GM10248 (cell line): ENCODE data around the gene CLINT1.
"Not testable (repeated sequence)": the region's sequence is repeated elsewhere in the genome, so short reads cannot be mapped to it uniquely, and the experiment has no call there.

ENCODE experiments used
- CTCF ChIA-PET: fragments of 300-600 bp; sonication (Branson Sonifier 250); formaldehyde crosslinking; extraction: SDS; loops from one replicate; lab custom pipeline; 2021; ENCODE audit warnings: antibody characterized with exemption; lab: Yijun Ruan, JAX
- POLR2A ChIA-PET: fragments of 350-650 bp; sonication (Branson Sonifier 250); formaldehyde crosslinking; extraction: SDS; loops from one replicate; lab custom pipeline; 2020; ENCODE audit warnings: antibody characterized with exemption; lab: Yijun Ruan, JAX
- DNase-seq: peaks from one replicate; pipeline ENCODE4 v3.0.0; 2012; ENCODE audit errors: extremely low spot score
- TF ChIP-seq, protein P1 (sequence below): IDR thresholded peaks from 2 replicates; pipeline ENCODE4 v1.5.1; 2012; ENCODE audit warnings: mild to moderate bottlenecking, low read depth; ENCODE audit errors: extremely low read depth, missing control alignments, control extremely low read depth

The CLINT1 gene

GRCh38 chr5:157855404-157855994 lies 3.4 kb downstream of the CLINT1 start:
- ChIA-PET CTCF (interaction anchor here (0.9 to 2.8 kb wide), 12 partner anchors 9 to 94 kb away, joined by 3 to 17 read pairs (median 5); no protein-coding TSS in a partner anchor), POLR2A (no interaction called here)
- no peak for DNase-seq
- TF ChIP-seq, protein P1, sequence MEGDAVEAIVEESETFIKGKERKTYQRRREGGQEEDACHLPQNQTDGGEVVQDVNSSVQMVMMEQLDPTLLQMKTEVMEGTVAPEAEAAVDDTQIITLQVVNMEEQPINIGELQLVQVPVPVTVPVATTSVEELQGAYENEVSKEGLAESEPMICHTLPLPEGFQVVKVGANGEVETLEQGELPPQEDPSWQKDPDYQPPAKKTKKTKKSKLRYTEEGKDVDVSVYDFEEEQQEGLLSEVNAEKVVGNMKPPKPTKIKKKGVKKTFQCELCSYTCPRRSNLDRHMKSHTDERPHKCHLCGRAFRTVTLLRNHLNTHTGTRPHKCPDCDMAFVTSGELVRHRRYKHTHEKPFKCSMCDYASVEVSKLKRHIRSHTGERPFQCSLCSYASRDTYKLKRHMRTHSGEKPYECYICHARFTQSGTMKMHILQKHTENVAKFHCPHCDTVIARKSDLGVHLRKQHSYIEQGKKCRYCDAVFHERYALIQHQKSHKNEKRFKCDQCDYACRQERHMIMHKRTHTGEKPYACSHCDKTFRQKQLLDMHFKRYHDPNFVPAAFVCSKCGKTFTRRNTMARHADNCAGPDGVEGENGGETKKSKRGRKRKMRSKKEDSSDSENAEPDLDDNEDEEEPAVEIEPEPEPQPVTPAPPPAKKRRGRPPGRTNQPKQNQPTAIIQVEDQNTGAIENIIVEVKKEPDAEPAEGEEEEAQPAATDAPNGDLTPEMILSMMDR, result peak; percentile 58

DNA sequence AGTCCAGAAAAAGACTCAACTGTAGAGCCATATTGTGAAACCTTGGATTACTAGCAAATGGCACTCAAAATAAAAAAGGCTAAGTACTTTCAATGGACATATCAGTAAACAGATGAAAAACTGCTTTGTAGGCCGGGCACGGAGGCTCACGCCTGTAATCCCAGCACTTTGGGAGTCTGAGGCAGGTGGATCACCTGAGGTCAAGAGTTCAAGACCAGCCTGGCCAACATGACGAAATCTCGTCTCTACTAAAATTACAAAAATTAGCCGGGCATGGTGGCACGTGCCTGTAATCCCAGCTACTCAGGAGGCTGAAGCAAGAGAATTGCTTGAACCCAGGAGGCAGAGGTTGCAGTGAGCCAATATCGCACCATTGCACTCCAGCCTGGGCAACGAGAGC lies 5.6 kb downstream of the CLINT1 start:
- POLR2A ChIA-PET, DNase-seq: not testable (repeated sequence)
- CTCF ChIA-PET, result interaction anchor here (1.6 to 3.5 kb wide), 4 partner anchors 21 to 141 kb away, joined by 3 to 19 read pairs (median 12); no protein-coding TSS in a partner anchor

- ChIA-PET POLR2A (interaction anchor here (0.7 to 0.8 kb wide), 2 partner anchors 15 to 1199 kb away, joined by 3 read pairs; no protein-coding TSS in a partner anchor), CTCF (interaction anchor here (0.7 to 2.2 kb wide), 11 partner anchors 9 to 102 kb away, joined by 3 to 12 read pairs (median 5); no protein-coding TSS in a partner anchor)
- DNase-seq, result no peak
- TF ChIP-seq, protein P1, result no peak
Measured at GRCh38 chr5:157845914-157846598, 12.9 kb downstream of the CLINT1 start.

GRCh38 chr5:157842787-157843186 lies 16.2 kb downstream of the CLINT1 start:
- TF ChIP-seq, protein P1, result no peak
- ChIA-PET POLR2A (no interaction called here), CTCF (interaction anchor here (1.3 to 1.6 kb wide), 2 partner anchors 9 to 13 kb away, joined by 3 to 9 read pairs; no protein-coding TSS in a partner anchor)
- no peak for DNase-seq

DNA sequence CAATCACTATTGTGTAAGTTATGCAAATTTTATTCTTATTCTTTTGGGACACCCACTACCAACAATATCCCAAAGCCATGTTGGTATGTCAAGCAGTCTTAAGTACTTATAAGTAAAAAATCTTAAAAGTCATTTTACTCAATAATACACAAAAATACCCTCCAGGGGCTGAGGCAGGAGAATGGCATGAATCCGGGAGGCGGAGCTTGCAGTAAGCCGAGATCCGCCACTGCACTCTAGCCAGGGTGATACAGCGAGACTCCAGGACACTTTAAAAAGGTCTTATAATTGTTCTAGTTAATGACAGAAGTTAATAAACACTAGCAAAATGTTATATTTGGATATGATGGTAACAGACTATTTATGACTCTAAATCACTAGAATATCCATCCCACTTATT lies 16.8 kb downstream of the CLINT1 start:
- POLR2A ChIA-PET, result no interaction called here
- TF ChIP-seq, protein P1, result no peak
- CTCF ChIA-PET, result interaction anchor here (1.3 to 1.6 kb wide), 3 partner anchors 10 to 23 kb away, joined by 3 to 9 read pairs (median 5); no protein-coding TSS in a partner anchor
- DNase-seq, result no peak

GRCh38 chr5:157839157-157839795 lies 19.7 kb downstream of the CLINT1 start:
- POLR2A ChIA-PET, result no interaction called here

More at GRCh38 chr5:157839157-157839795, 19.7 kb downstream of the CLINT1 start:
- TF ChIP-seq, protein P1, result no peak
- DNase-seq, result no peak
- CTCF ChIA-PET, result no interaction called here
